NCI-H2196 (cell line): Measurements from ENCODE around the gene RPS21.

Experiments used
- DNase-seq: peaks from one replicate; lab custom pipeline; 2025; ENCODE audit not compliant: unreplicated experiment; lab: John Stamatoyannopoulos, UW

The RPS21 gene

DNA sequence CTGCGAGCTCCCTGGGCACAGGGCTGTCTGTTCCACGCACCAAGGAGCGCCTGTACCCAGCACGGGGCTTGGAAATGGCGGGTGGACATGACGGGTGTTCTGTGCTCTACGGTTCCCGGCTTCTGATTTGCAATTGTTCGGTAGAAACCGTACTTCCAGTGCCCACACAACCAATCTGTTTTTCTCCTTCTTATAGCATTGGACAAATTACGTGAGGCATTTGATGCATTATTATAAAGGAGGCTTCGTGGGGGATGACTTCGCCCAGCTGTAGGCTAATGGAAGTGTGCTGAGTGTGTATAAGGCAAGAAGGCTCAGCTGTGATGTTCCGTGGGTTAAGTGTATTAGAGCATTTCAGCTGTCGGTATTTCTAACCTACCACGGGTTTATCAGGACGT is 9.8 kb upstream of the RPS21 start:
- no peak for DNase-seq

DNA sequence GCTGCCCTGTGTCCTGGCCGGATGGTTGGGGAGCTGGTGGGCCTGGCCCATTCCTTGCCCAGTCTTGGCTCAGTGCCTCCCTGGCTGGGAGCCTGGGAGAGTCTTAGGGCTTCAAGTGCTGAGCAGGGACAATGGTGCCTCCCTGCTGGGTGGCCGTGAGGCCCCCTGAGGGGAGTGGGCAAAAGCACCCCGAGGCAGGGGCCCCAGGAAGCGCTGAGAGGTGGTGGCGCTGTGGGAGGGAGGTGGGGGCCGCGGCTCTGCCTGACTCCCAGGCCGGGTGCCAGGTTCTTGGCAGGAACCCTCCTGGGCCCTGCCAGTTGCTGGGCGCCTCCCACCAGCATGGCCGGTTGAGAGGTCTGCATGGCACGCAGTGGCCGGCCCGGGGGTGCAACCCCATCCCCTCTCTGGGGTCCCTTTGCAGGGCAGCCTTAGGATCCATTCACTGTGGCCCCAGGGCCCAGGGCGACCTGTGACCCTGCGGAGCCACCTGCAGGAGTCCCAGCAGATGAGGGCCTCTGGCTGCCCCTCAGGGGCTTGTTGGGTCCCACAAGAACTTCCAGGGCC is 9.2 kb upstream of the RPS21 start:
- peak; percentile 47 for DNase-seq

DNA sequence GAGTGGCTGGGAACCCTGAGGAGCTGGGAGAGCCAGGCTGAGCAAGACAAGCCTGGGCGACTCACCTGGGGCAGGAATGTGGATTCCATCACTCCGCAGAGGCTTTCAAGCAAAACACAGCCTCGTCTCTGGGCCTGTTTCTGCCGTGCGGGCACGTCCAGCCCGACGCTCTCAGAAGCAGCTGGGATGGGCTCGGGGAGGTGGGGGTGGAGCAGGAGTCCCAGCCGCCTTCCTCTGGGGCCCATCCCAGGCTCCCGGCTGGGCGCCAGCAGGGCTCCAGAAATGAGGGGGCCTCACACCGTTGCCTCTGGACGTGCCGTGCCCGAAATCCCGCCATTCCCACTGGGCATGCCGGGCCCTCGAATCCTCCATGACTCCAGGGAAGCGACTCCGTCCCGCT is 8.7 kb upstream of the RPS21 start:
- no peak for DNase-seq

- peak; percentile 21 for DNase-seq
Observed at GRCh38 chr20:62381202-62381797, 5.6 kb upstream of the RPS21 start.

DNA sequence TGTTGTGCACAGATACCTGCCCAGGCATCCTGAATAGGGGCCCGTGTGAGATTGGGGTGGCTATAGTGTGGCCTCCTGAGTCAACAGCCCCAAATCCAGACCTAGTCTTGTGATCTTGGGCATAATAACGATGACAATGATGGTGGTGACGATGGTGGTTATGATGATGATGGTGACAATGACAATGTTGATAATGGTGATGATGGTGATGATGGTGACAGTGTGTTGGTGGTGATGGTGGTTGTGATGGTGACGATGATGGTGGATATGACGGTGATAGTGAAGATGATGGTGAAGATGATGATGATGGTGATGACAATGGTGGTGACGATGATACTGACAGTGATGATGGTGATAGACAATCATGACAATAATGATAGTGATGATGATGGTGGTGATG is 5.1 kb upstream of the RPS21 start:
- DNase-seq, result no peak

GRCh38 chr20:62382306-62383198 is 4.4 kb upstream of the RPS21 start:
- peak; percentile 86 for DNase-seq

DNA sequence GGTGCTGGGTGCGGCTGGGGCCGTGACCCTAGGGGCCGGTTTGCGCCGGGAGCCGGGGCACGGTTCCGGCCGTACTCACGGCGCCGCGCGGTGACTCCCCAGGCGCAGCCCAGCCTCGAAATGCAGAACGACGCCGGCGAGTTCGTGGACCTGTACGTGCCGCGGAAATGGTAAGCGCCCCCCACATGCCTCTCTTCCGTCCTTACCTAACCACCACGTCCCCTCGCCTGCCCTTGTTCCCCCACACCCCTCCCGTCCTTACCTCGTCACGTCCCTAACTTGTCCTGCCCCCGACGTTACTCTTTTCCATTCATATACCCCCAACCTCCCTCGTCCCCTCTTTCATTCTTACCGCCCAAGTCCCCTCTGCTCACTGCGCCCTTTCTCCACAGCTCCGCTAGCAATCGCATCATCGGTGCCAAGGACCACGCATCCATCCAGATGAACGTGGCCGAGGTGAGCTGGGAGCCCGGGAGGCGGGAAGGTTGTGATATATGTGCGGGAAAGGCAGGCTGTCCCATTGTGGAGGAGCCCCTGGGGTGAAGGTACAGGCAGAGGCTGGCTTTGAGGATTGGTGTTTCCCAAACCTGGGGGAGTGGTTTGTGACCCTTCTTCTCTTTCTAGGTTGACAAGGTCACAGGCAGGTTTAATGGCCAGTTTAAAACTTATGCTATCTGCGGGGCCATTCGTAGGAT is 463 bp downstream of the RPS21 start:
- no peak for DNase-seq

GRCh38 chr20:62387933-62388635 is 1.2 kb downstream of the RPS21 start:
- DNase-seq, result no peak

DNA sequence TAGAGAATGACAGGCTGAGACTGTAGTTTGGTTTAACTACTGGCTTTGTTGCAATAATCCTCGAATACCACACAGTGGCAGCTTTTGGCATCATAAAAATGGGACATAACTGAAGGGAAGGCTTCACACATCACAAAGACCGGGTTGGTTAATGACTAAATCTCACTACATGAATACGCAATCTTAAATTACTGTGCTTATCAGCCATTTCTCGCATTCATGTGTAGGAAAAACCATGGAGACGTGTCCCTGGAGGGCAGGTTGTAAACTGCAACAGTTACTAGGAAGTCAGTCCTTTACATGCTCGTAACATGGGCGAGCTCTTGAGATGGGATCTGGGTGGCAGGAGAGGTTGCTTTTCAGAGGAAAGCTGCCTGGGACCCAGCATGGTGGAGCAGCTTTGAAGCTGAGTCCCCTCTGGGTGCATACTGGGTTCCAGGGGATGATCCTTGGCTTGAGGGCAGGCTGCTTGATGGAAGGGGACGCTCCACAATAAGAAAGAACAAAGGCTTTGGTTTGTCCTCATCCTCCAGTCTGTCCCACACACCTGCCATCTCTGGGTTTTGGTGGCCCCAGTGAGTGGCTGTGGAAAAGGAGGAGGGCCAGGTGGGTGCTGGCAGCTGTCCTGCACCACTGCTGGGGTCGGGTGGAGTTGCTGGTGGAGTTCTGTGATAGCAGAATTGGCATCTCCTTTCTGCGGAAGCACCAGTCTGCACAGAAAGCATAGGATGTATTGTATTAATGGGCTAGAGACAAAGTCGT is 2.1 kb downstream of the RPS21 start:
- DNase-seq, result no peak

DNA sequence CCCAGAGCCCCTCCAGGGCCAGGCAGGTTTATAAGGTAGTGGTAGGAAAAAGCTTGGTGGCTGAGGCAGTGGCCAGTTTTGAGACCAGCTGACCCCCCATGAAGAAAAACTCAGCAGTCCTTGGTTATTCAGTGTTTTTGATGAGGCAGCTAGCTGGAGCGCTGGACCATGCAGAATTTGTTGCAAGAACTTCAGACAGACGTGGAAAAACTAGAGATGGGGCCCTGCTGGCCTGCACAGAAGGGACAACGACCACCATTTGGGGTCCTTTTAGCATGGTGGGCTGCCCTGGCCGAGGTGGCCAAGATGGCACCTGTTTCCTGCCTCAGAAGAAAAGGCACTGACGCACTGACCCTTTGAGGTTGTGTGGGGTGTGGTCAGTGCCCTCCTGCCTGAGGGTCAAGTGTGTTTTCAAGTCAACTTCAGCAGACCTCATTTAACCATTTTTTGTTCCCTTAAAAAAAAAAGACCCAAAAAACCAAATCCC is 2.7 kb downstream of the RPS21 start:
- DNase-seq, result no peak

- DNase-seq, result no peak
Observed at GRCh38 chr20:62390317-62391164, 3.6 kb downstream of the RPS21 start.

- DNase-seq, result no peak
Observed at GRCh38 chr20:62391165-62392076, 4.5 kb downstream of the RPS21 start.

DNA sequence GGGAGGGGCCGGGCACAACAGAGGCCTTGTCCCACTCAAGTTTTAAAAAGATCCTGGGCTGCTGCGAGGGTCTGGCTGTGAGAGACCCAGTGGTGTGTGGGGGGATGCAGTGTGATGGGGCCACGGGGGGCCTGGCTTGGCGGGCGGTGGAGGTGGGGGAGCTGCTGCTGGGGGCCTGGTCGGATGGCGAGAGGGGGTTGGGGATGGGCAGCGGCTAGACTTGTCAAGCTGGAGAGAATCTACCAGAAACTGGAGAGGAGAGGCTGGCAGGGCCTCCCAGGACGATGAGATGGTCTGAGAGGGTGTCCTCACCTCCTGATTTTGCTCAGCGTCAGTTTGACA is 5.1 kb downstream of the RPS21 start:
- DNase-seq, result no peak

- DNase-seq, result no peak
Observed at GRCh38 chr20:62392621-62393334, 5.9 kb downstream of the RPS21 start.

DNA sequence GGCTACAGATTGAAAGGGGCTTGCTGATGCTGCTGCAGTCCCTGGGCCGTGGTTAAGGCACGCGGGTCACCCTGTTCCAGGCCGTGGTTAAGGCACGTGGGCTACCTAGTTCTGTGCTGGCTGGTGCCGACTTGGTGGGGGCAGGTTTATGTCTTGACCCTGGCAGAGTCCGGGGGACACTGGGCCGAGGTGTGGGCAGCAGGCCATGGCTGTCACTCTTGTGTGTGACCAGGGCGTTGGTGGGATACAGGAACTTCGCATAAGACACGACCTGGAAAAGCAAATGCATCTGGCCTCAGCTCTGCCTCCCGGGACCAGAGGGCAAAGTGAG is 6.4 kb downstream of the RPS21 start:
- DNase-seq, result no peak

DNA sequence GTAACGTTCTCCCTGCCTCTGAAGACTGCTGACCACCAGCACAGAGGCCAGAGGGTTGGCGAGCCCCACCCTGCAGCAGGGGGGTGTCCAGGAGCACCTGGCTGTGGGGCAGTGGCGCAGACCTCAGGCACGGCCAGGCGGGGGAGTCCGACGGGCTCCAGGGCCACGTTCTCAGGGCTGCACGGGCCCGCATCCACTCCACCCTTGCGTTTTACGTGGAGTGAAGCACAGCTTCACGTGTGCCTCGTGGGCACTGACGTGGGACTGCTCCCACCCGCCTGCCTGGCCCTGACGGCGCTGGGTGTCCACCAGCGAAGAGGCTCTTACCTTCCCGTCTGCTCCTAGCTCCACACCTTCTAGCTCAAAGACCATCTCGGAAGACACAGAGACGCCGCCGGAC is 6.9 kb downstream of the RPS21 start:
- no peak for DNase-seq

DNA sequence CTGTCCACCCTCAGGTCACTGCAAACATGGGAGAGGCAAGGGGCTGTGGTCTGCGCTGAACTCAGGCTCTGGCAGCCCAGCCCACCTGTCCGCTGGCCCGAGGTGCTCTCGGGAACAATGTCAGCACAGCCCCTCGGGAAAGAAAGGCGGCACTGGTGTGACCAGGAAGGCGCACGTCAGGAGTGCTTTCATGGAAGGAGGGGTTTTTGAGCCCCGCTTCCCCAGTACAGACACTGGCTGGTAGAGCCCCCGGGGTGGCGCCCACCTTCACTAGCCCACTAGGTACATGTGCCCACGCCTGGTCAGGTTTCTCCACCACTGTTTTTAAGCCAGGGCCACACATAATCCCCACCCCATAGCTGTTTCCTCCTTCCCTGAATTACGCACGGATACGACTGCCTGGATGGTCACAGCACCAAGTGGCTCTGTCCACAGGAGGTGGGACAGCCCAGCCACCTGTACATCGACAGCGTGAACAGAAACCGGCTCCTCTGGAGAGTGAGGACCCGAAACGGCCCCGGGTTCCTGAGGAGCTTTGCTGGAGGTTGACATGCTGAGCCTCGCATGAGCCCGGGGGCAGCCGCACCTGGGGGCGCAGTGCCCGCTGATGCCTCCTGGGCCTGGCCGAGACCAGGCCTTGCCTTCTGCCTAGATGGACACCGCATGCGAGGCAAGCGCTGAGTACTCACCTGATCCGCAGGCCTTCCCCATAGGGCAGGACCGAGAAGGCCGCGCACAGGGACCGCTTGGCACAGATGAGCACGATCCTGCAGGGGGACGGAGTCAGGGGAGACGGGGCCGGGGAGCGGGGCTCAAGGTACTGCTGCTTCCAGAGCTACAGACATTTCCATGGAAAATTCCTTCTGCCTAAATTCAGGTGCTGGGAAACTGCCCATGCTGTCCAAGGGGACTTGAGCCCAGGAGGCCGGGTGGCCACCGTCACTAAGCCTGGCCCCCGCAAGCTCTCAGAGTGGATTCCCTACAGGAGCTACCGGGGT is 7.6 kb downstream of the RPS21 start:
- no peak for DNase-seq
